CD4-positive, alpha-beta T cell treated with Interleukin-17A for 4 hours (primary cell): ENCODE measurements around the gene INSRR.

Experiments used
- DNase-seq: peaks from one replicate; pipeline ENCODE4 v3.0.0-alpha.2; 2020; ENCODE audit warnings: mixed read lengths

The INSRR gene

GRCh38 chr1:156873659-156874058, 14.7 kb upstream of the INSRR start:
- DNase-seq = no peak

GRCh38 chr1:156869455-156869854, 10.5 kb upstream of the INSRR start:
- no peak for DNase-seq

- DNase-seq = no peak
Observed at GRCh38 chr1:156868341-156868740, 9.4 kb upstream of the INSRR start.

GRCh38 chr1:156866249-156866909, 7.5 kb upstream of the INSRR start:
- DNase-seq = no peak

GRCh38 chr1:156865865-156866248, 6.9 kb upstream of the INSRR start:
- no peak for DNase-seq

GRCh38 chr1:156865258-156865657, 6.3 kb upstream of the INSRR start:
- DNase-seq = no peak

GRCh38 chr1:156864796-156865195, 5.9 kb upstream of the INSRR start:
- DNase-seq = no peak

- DNase-seq = no peak
Observed at GRCh38 chr1:156863631-156864030, 4.7 kb upstream of the INSRR start.

GRCh38 chr1:156862997-156863599, 4.2 kb upstream of the INSRR start:
- no peak for DNase-seq

- no peak for DNase-seq
Observed at GRCh38 chr1:156862584-156862983, 3.7 kb upstream of the INSRR start.

- peak; percentile 70 for DNase-seq
Observed at GRCh38 chr1:156860628-156861423, 1.9 kb upstream of the INSRR start, which contains the start of gene NTRK1. Gene NTRK1, plus strand, starts transcription at chr1:156860865. Its CDS starts 70 bp downstream, at chr1:156860935.

- DNase-seq = peak; percentile 71
Observed at GRCh38 chr1:156860113-156860627, 1.3 kb upstream of the INSRR start.

GRCh38 chr1:156859523-156860112, 701 bp upstream of the INSRR start:
- DNase-seq = peak; percentile 26

- DNase-seq = no peak
Observed at GRCh38 chr1:156858555-156858956, 361 bp downstream of the INSRR start.

- no peak for DNase-seq
Observed at GRCh38 chr1:156857532-156857931, 1.4 kb downstream of the INSRR start.

- no peak for DNase-seq
Observed at GRCh38 chr1:156856282-156856785, 2.6 kb downstream of the INSRR start.

- no peak for DNase-seq
Observed at GRCh38 chr1:156854634-156855033, 4.3 kb downstream of the INSRR start.

GRCh38 chr1:156853761-156854160, 5.2 kb downstream of the INSRR start:
- no peak for DNase-seq

- no peak for DNase-seq
Observed at GRCh38 chr1:156852418-156852874, 6.5 kb downstream of the INSRR start.

GRCh38 chr1:156851779-156852417, 7.0 kb downstream of the INSRR start:
- DNase-seq = no peak

GRCh38 chr1:156849151-156849496, 9.8 kb downstream of the INSRR start:
- no peak for DNase-seq

- DNase-seq = peak; percentile 93
Observed at GRCh38 chr1:156848461-156849150, 10.3 kb downstream of the INSRR start.
